Anterior cingulate cortex (tissue), 58 donors: ENCODE data around the gene BRMS1L.
"Not testable (repeated sequence)": the region's sequence is repeated elsewhere in the genome, so short reads cannot be mapped to it uniquely, and the experiment has no call there.

Experiments
- DNase-seq, 58 donors: peaks; one replicate each; lab custom pipeline; 2025; lab: John Stamatoyannopoulos, UW

The BRMS1L gene

GRCh38 chr14:35826218-35826951, at the start of gene BRMS1L:
BRMS1L (plus strand) TSS chr14:35826338; CDS start chr14:35826517, 179 bp downstream.
- peak; percentile 73 to 99 (median 97) for DNase-seq

- DNase-seq, result no peak
Measured at GRCh38 chr14:35776823-35777222, 49.3 kb upstream of the BRMS1L start.

GRCh38 chr14:35777550-35777949, 48.6 kb upstream of the BRMS1L start:
- DNase-seq, result not testable (repeated sequence)

GRCh38 chr14:35779368-35779767, 46.8 kb upstream of the BRMS1L start:
- no peak for DNase-seq

GRCh38 chr14:35783699-35784098, 42.4 kb upstream of the BRMS1L start:
- DNase-seq, result no peak

GRCh38 chr14:35786856-35787255, 39.3 kb upstream of the BRMS1L start:
- no peak for DNase-seq

GRCh38 chr14:35789651-35790050, 36.5 kb upstream of the BRMS1L start:
- DNase-seq, result no peak

GRCh38 chr14:35797796-35798195, 28.3 kb upstream of the BRMS1L start:
- DNase-seq, result no peak

- no peak for DNase-seq
Measured at GRCh38 chr14:35806006-35806907, 19.9 kb upstream of the BRMS1L start.

- DNase-seq, result no peak
Measured at GRCh38 chr14:35807131-35807961, 18.8 kb upstream of the BRMS1L start.

- DNase-seq, result no peak
Measured at GRCh38 chr14:35808076-35808637, 18.0 kb upstream of the BRMS1L start.

GRCh38 chr14:35808638-35809563, 17.2 kb upstream of the BRMS1L start, which contains the start of gene RALGAPA1:
RALGAPA1 (minus strand) TSS chr14:35809295; CDS start chr14:35808835, 460 bp downstream.
- peak; percentile 44 to 95 (median 86) for DNase-seq

- DNase-seq, result no peak
Measured at GRCh38 chr14:35809597-35809996, 16.5 kb upstream of the BRMS1L start.

GRCh38 chr14:35810963-35811362, 15.2 kb upstream of the BRMS1L start:
- DNase-seq, result no peak

- peak in 21 of 58 donors; percentile 1 to 55 (median 16) for DNase-seq
Measured at GRCh38 chr14:35814371-35815005, 11.7 kb upstream of the BRMS1L start.

GRCh38 chr14:35818346-35819115, 7.6 kb upstream of the BRMS1L start:
- peak in 14 of 58 donors; percentile 1 to 55 (median 13) for DNase-seq
